ENCODE data around the gene RPLP2.

RPLP2 gene

GRCh38 chr11:773425-773824, 36.3 kb upstream of the RPLP2 start:
- in situ Hi-C loops (cut with MboI; ENCODE audit: low sequenced_read_pairs), result no loop called here

GRCh38 chr11:773830-774229, 35.9 kb upstream of the RPLP2 start:
- in situ Hi-C loops (cut with MboI; ENCODE audit: low sequenced_read_pairs), result no loop called here

GRCh38 chr11:774873-775592, 34.7 kb upstream of the RPLP2 start:
- in situ Hi-C loops (cut with MboI; ENCODE audit: low sequenced_read_pairs), result no loop called here

- in situ Hi-C loops (cut with MboI; ENCODE audit: low sequenced_read_pairs), result no loop called here
These were observed 33.6 kb upstream of the RPLP2 start for GRCh38 chr11:776263-776560.

- in situ Hi-C loops (cut with MboI; ENCODE audit: low sequenced_read_pairs), result no loop called here
These were observed 33.0 kb upstream of the RPLP2 start for GRCh38 chr11:776561-777287.

- in situ Hi-C loops (cut with MboI; ENCODE audit: low sequenced_read_pairs), result no loop called here
These were observed 32.2 kb upstream of the RPLP2 start, which contains the start of gene GATD1 for GRCh38 chr11:777288-778255. GATD1 (minus strand) TSS chr11:777487; CDS start chr11:777462, 25 bp downstream.

- in situ Hi-C loops (cut with MboI; ENCODE audit: low sequenced_read_pairs), result no loop called here
These were observed 30.5 kb upstream of the RPLP2 start for GRCh38 chr11:778976-779954.

- in situ Hi-C loops (cut with MboI; ENCODE audit: low sequenced_read_pairs), result no loop called here
These were observed 29.7 kb upstream of the RPLP2 start for GRCh38 chr11:779955-780532.

GRCh38 chr11:782264-783174, 27.2 kb upstream of the RPLP2 start:
- in situ Hi-C loops (cut with MboI; ENCODE audit: low sequenced_read_pairs), result no loop called here

GRCh38 chr11:783581-784015, 26.2 kb upstream of the RPLP2 start:
- in situ Hi-C loops (cut with MboI; ENCODE audit: low sequenced_read_pairs), result no loop called here

- in situ Hi-C loops (cut with MboI; ENCODE audit: low sequenced_read_pairs), result no loop called here
These were observed 23.3 kb upstream of the RPLP2 start for GRCh38 chr11:786235-787083.

- in situ Hi-C loops (cut with MboI; ENCODE audit: low sequenced_read_pairs), result no loop called here
These were observed 22.6 kb upstream of the RPLP2 start for GRCh38 chr11:787084-787675.

- in situ Hi-C loops (cut with MboI; ENCODE audit: low sequenced_read_pairs), result no loop called here
These were observed 21.6 kb upstream of the RPLP2 start for GRCh38 chr11:788009-788640.

- in situ Hi-C loops (cut with MboI; ENCODE audit: low sequenced_read_pairs), result no loop called here
These were observed 20.5 kb upstream of the RPLP2 start for GRCh38 chr11:788953-789940.

- in situ Hi-C loops (cut with MboI; ENCODE audit: low sequenced_read_pairs), result no loop called here
These were observed 19.8 kb upstream of the RPLP2 start, which contains the start of gene CEND1 for GRCh38 chr11:789943-790342. CEND1 (minus strand) TSS chr11:790090; CDS start chr11:788576, 1,514 bp downstream.

Data from hTERT RPE-1 (cell line).